ENCODE results near the gene ZCCHC24.

ZCCHC24 gene

GRCh38 chr10:79380946-79381721 is 64.3 kb downstream of the ZCCHC24 start:
- no peak for DNase-seq

GRCh38 chr10:79380125-79380945 is 65.1 kb downstream of the ZCCHC24 start:
- DNase-seq, result no peak

- DNase-seq, result no peak
Observed at GRCh38 chr10:79379512-79380124, 65.8 kb downstream of the ZCCHC24 start.

- DNase-seq, result no peak
Observed at GRCh38 chr10:79378647-79379511, 66.5 kb downstream of the ZCCHC24 start.

GRCh38 chr10:79378383-79378646 is 67.1 kb downstream of the ZCCHC24 start:
- DNase-seq, result no peak

- no peak for DNase-seq
Observed at GRCh38 chr10:79377557-79378382, 67.7 kb downstream of the ZCCHC24 start.

- no peak for DNase-seq
Observed at GRCh38 chr10:79376751-79377556, 68.5 kb downstream of the ZCCHC24 start.

- DNase-seq, result no peak
Observed at GRCh38 chr10:79376078-79376628, 69.3 kb downstream of the ZCCHC24 start.

- no peak for DNase-seq
Observed at GRCh38 chr10:79375321-79376077, 69.9 kb downstream of the ZCCHC24 start.

GRCh38 chr10:79374312-79375191 is 70.9 kb downstream of the ZCCHC24 start:
- peak; percentile 35 to 70 for DNase-seq

- DNase-seq, result no peak
Observed at GRCh38 chr10:79372871-79373270, 72.6 kb downstream of the ZCCHC24 start.

- DNase-seq, result no peak
Observed at GRCh38 chr10:79367426-79368189, 77.8 kb downstream of the ZCCHC24 start.

- DNase-seq, result no peak
Observed at GRCh38 chr10:79361726-79362397, 83.6 kb downstream of the ZCCHC24 start.

- no peak for DNase-seq
Observed at GRCh38 chr10:79360499-79361342, 84.7 kb downstream of the ZCCHC24 start.

- no peak for DNase-seq
Observed at GRCh38 chr10:79359816-79360498, 85.5 kb downstream of the ZCCHC24 start.

GRCh38 chr10:79358811-79359210 is 86.6 kb downstream of the ZCCHC24 start:
- no peak for DNase-seq
